Endothelial cell of umbilical vein (primary cell): ENCODE results near the gene HS3ST3B1. TPM values are rescaled to one million over a fixed set of nuclear protein-coding genes. Genes with fewer than 3 reads are reported as not detected.

ENCODE experiments used
- BruUV-seq: library from RNA; stranded (reverse); fragments of 400-500 nt; replicated peaks from 2 replicates; lab custom pipeline; 2021; lab: Mats Ljungman, UMichigan
- CTCF ChIA-PET: fragments of 300-600, 350-600 bp; sonication (Branson Sonifier 250); formaldehyde crosslinking; loops from one replicate; lab custom pipeline; 2021; ENCODE audit warnings: antibody characterized with exemption, inconsistent platforms; lab: Charles Lee
- POLR2A ChIA-PET: fragments of 300-600, 350-600 bp; sonication (Branson Sonifier 250); formaldehyde crosslinking; loops from one replicate; lab custom pipeline; 2021; ENCODE audit warnings: antibody characterized with exemption, inconsistent platforms; lab: Charles Lee
- DNase-seq: peaks from one replicate; pipeline ENCODE4 v3.0.0-alpha.2; 2011; ENCODE audit warnings: low read depth, low spot score
- FAIRE-seq: peaks from 2 replicates; lab custom pipeline; 2011; peaks lifted over from hg19 to GRCh38; lab: Jason Lieb, UNC
- H2AFZ ChIP-seq: 2 replicates; pipeline ENCODE4 v1.6.0; 2012; ENCODE audit warnings: low read depth, low read length, control low read depth, inconsistent platforms
- H3K27ac ChIP-seq: 2 replicates; pipeline ENCODE4 v1.5.1; 2011; ENCODE audit warnings: low read depth, mild to moderate bottlenecking, control low read depth, low read length, moderate library complexity; ENCODE audit not compliant: insufficient read depth
- H3K27me3 ChIP-seq, 2 experiments: 2 replicates each; pipeline versions ENCODE4 v1.6.0 to v1.6.1; 2011; ENCODE audit warnings: low read length in 2 of 2, mixed read lengths in 1 of 2; ENCODE audit not compliant: control insufficient read depth in 2 of 2, insufficient read depth in 2 of 2
- H3K36me3 ChIP-seq, 2 experiments: 2 replicates in 1 of 2; 3 replicates in 1 of 2; pipeline ENCODE4 v1.5.1; 2011; ENCODE audit warnings: low read length in 2 of 2, mild to moderate bottlenecking in 1 of 2, moderate library complexity in 1 of 2; ENCODE audit not compliant: control insufficient read depth in 2 of 2, insufficient read depth in 2 of 2; ENCODE audit errors: extremely low read depth in 1 of 2
- H3K4me1 ChIP-seq: 3 replicates; pipeline ENCODE4 v1.5.1; 2011; ENCODE audit warnings: mild to moderate bottlenecking, low read length; ENCODE audit not compliant: control insufficient read depth, insufficient read depth; ENCODE audit errors: extremely low read depth
- H3K4me2 ChIP-seq: 2 replicates; pipeline ENCODE4 v1.6.1; 2011; ENCODE audit warnings: low read length, control low read depth, mixed read lengths; ENCODE audit not compliant: insufficient read depth
- H3K4me3 ChIP-seq, 3 experiments: fragments of 200-600 bp in 1 of 3; sonication (generic), shearing (Covaris generic) in 1 of 3; replicated peaks in 1 of 3; 2 replicates each; pipeline ENCODE4 v1.5.1; 2011 to 2016; ENCODE audit warnings: control low read depth in 3 of 3, low read length in 3 of 3, mild to moderate bottlenecking in 2 of 3, inconsistent platforms in 1 of 3, low read depth in 1 of 3, moderate library complexity in 1 of 3; ENCODE audit not compliant: insufficient read depth in 1 of 3
- H3K79me2 ChIP-seq: 2 replicates; pipeline ENCODE4 v1.6.0; 2012; ENCODE audit warnings: low read length, inconsistent platforms; ENCODE audit not compliant: control insufficient read depth, insufficient read depth
- H3K9ac ChIP-seq: replicated peaks from 2 replicates; pipeline ENCODE3; 2011; ENCODE audit warnings: low read length, control low read depth; ENCODE audit not compliant: insufficient read depth; ENCODE audit errors: extremely low read depth
- H3K9me1 ChIP-seq: replicated peaks from 3 replicates; pipeline ENCODE4 v1.6.0; 2011; ENCODE audit warnings: mild to moderate bottlenecking, low read length; ENCODE audit not compliant: control insufficient read depth, insufficient read depth; ENCODE audit errors: extremely low read depth
- H3K9me3 ChIP-seq: replicated peaks from 2 replicates; pipeline ENCODE4 v1.5.1; 2012; ENCODE audit warnings: low read length, inconsistent platforms; ENCODE audit not compliant: control insufficient read depth, insufficient read depth
- H4K20me1 ChIP-seq: replicated peaks from 2 replicates; pipeline ENCODE3; 2011; ENCODE audit warnings: mild to moderate bottlenecking, low read length; ENCODE audit not compliant: control insufficient read depth, insufficient read depth; ENCODE audit errors: extremely low read depth
- EZH2 ChIP-seq: IDR thresholded peaks from 2 replicates; pipeline ENCODE4 v1.6.1; 2012; ENCODE audit warnings: borderline replicate concordance, low read depth, mild to moderate bottlenecking, moderate library complexity, low read length, inconsistent platforms; ENCODE audit not compliant: severe bottlenecking
- FOS ChIP-seq: IDR thresholded peaks from 2 replicates; pipeline ENCODE4 v1.6.1; 2011; ENCODE audit warnings: mild to moderate bottlenecking, low read length, moderate library complexity, borderline replicate concordance; ENCODE audit not compliant: insufficient read depth
- GATA2 ChIP-seq: IDR thresholded peaks from 2 replicates; pipeline ENCODE4 v1.7.0; 2011; ENCODE audit warnings: low read depth, mild to moderate bottlenecking, moderate library complexity, mixed read lengths, low read length; ENCODE audit not compliant: insufficient read length, insufficient read depth
- JUN ChIP-seq: IDR thresholded peaks from 2 replicates; pipeline ENCODE4 v1.6.1; 2011; ENCODE audit warnings: borderline replicate concordance, low read depth; ENCODE audit not compliant: insufficient read length, insufficient read depth
- MYC ChIP-seq: IDR thresholded peaks from one replicate; pipeline ENCODE4 v1.6.1; 2011; ENCODE audit warnings: mild to moderate bottlenecking, low read depth, low read length
- POLR2A ChIP-seq: IDR thresholded peaks from 2 replicates; pipeline ENCODE4 v1.6.1; 2012; ENCODE audit warnings: low read depth, mild to moderate bottlenecking, control low read depth, low read length
- POLR2AphosphoS5 ChIP-seq: IDR thresholded peaks from 2 replicates; pipeline ENCODE4 v1.6.1; 2012; ENCODE audit warnings: low read depth, mild to moderate bottlenecking, control low read depth, low read length, moderate library complexity; ENCODE audit not compliant: insufficient read depth
- dilution Hi-C: fragments of 300-500 bp; cut with MboI; formaldehyde crosslinking; loops from one replicate; pipeline ENCODE4 v1.15.0; 2019; ENCODE audit warnings: low sequenced_read_pairs; ENCODE audit not compliant: extremely low pct_ligation_motif_present
- intact Hi-C: fragments of 100-400 bp; cut with micrococcal nuclease; formaldehyde crosslinking; loops from one replicate; pipeline ENCODE4 v1.10.0; 2022
- polyA plus RNA-seq, 4 experiments: library from polyadenylated mRNA; depleted of rRNA in 3 of 4; stranded (reverse) in 3 of 4; unstranded in 1 of 4; fragments of >200 nt; gene quantifications; 2 replicates each; pipeline versions ENCODE4 v1.2.1 to v1.2.3, GENCODE V29; 2011 to 2012; ENCODE audit warnings: missing spikeins in 1 of 4
- total RNA-seq: library from RNA; stranded (reverse); gene quantifications from 2 replicates; pipeline ENCODE4 v1.2.3, GENCODE V29; 2021
- TF ChIP-seq, protein P1 (sequence below), 2 donors: IDR thresholded peaks; 1 replicate in 1 of 2; 2 replicates in 1 of 2; pipeline ENCODE4 v1.5.1; 2011; ENCODE audit warnings: low read length in 2 of 2, mild to moderate bottlenecking in 2 of 2, moderate library complexity in 2 of 2, control low read depth in 1 of 2, inconsistent platforms in 1 of 2, low read depth in 1 of 2; ENCODE audit not compliant: insufficient read depth in 1 of 2; ENCODE audit errors: extremely low read depth in 1 of 2
- TF ChIP-seq, protein P2 (sequence below): IDR thresholded peaks from 2 replicates; pipeline ENCODE4 v1.6.1; 2011; ENCODE audit not compliant: insufficient read depth, insufficient read length

The HS3ST3B1 gene
- total and polyA plus RNA-seq, 2 donors (not counting 3 experiments of a cell fraction or from before 2014, with no cell fraction given) = not detected

DNA sequence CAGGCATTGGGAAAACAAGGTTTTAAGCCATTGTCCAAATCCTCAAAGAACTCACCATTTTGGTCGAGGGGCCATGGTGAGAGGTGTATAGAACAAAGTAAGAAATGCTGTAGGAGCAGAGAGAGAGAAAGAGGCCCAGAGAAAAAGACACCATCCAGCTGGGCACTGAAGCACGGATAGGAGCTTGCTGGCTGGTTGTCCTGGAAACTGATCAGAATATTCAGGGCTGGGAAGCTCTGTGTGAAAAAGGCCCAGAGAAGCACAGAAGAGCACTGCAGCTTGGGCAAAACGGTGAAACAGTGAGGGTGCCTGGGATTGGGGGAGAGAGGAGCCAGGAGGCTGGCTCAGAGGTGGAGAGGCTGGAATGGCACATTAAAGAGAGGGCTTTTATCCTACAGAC is 16.5 kb downstream of the HS3ST3B1 start:
- CTCF ChIA-PET = no interaction called here
- Histone ChIP-seq H3K4me1 (no peaks in the 10 kb centered on the region), H3K79me2 (no peaks in the 10 kb centered on the region), H3K4me2 (no peak overlapping the region), H4K20me1 (no peaks in the 10 kb centered on the region), H3K27ac (no peak overlapping the region), H3K27me3 (no peaks in the 10 kb centered on the region), H3K9ac (no peak overlapping the region), H3K9me3 (no peaks in the 10 kb centered on the region), H3K4me3 (no peak overlapping the region), H3K9me1 (no peaks in the 10 kb centered on the region), H3K36me3 (no peaks in the 10 kb centered on the region), H2AFZ (no peak overlapping the region)
- no TSS peak for BruUV-seq
- dilution Hi-C loops = no loop called here
- no peak for FAIRE-seq
- TF ChIP-seq, protein P1, sequence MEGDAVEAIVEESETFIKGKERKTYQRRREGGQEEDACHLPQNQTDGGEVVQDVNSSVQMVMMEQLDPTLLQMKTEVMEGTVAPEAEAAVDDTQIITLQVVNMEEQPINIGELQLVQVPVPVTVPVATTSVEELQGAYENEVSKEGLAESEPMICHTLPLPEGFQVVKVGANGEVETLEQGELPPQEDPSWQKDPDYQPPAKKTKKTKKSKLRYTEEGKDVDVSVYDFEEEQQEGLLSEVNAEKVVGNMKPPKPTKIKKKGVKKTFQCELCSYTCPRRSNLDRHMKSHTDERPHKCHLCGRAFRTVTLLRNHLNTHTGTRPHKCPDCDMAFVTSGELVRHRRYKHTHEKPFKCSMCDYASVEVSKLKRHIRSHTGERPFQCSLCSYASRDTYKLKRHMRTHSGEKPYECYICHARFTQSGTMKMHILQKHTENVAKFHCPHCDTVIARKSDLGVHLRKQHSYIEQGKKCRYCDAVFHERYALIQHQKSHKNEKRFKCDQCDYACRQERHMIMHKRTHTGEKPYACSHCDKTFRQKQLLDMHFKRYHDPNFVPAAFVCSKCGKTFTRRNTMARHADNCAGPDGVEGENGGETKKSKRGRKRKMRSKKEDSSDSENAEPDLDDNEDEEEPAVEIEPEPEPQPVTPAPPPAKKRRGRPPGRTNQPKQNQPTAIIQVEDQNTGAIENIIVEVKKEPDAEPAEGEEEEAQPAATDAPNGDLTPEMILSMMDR (IDR thresholded peaks at IDR 0.05; ENCODE audit: extremely low read depth in 1 of 2, insufficient read depth in 1 of 2, low read depth in 1 of 2, low read length in 2 of 2) = no peak
- no peak for TF ChIP-seq GATA2
- TF ChIP-seq, protein P2, sequence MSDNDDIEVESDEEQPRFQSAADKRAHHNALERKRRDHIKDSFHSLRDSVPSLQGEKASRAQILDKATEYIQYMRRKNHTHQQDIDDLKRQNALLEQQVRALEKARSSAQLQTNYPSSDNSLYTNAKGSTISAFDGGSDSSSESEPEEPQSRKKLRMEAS = no peak
- no peak for TF ChIP-seq POLR2AphosphoS5
- no peak for TF ChIP-seq JUN
- TF ChIP-seq EZH2 = no peak
- TF ChIP-seq FOS = no peak
- TF ChIP-seq MYC = no peak
- no peak for TF ChIP-seq POLR2A
- no peak for DNase-seq
- POLR2A ChIA-PET = no interaction called here
- intact Hi-C loops = no loop called here
